ENCODE data around the gene PIP5K1B.

- TF ChIP-seq ATF3 (IDR thresholded peaks at IDR 0.05) (no peak), CTCF (IDR thresholded peaks at IDR 0.05 in 2 of 3, conservative IDR thresholded peaks at IDR 0.05 in 1 of 3; ENCODE audit: borderline replicate concordance in 1 of 3, insufficient read depth in 1 of 3, low read depth in 2 of 3, low read length in 2 of 3) (no peak), EZH2 (IDR thresholded peaks at IDR 0.05) (no peak), MAX (IDR thresholded peaks at IDR 0.05) (no peak), POLR2AphosphoS5 (IDR thresholded peaks at IDR 0.05; ENCODE audit: low read depth, low read length) (no peak)
Observed at GRCh38 chr9:68914751-68915150, 209.7 kb downstream of the PIP5K1B start.

Data from HCT116 (cell line).